Endothelial cell (in vitro differentiated cells): Measurements from ENCODE around the gene AHRR. TPM values are rescaled to one million over a fixed set of nuclear protein-coding genes. Genes with fewer than 3 reads are reported as not detected.

ENCODE experiments used
- DNase-seq: peaks from one replicate; pipeline ENCODE4 v3.0.0; 2021; ENCODE audit warnings: low spot score
- H3K27ac Mint-ChIP-seq: one replicate; pipeline ENCODE4 v1.8.0; 2021; ENCODE audit warnings: mixed read lengths, inconsistent platforms; ENCODE audit not compliant: unreplicated experiment
- H3K27me3 Mint-ChIP-seq: one replicate; pipeline ENCODE4 v1.8.0; 2021; ENCODE audit warnings: mild to moderate bottlenecking, moderate library complexity, mixed read lengths, inconsistent platforms; ENCODE audit not compliant: unreplicated experiment
- H3K36me3 Mint-ChIP-seq: one replicate; pipeline ENCODE4 v1.8.0; 2021; ENCODE audit warnings: mild to moderate bottlenecking, low read depth, mixed read lengths, inconsistent platforms; ENCODE audit not compliant: unreplicated experiment
- H3K4me1 Mint-ChIP-seq: one replicate; pipeline ENCODE4 v1.8.0; 2021; ENCODE audit warnings: mild to moderate bottlenecking, mixed read lengths, inconsistent platforms; ENCODE audit not compliant: unreplicated experiment
- H3K4me3 Mint-ChIP-seq: one replicate; pipeline ENCODE4 v1.8.0; 2021; ENCODE audit warnings: mild to moderate bottlenecking, mixed read lengths, inconsistent platforms; ENCODE audit not compliant: unreplicated experiment
- H3K9me3 Mint-ChIP-seq: one replicate; pipeline ENCODE4 v1.8.0; 2021; ENCODE audit warnings: mixed read lengths, inconsistent platforms; ENCODE audit not compliant: unreplicated experiment
- CTCF ChIP-seq: fragments of 200-600 bp; sonication (generic); IDR thresholded peaks from one replicate; pipeline ENCODE4 v1.5.0; 2021; ENCODE audit warnings: antibody characterized with exemption; ENCODE audit not compliant: unreplicated experiment
- total RNA-seq: library from RNA; stranded (reverse); fragmentation: NEBNext Ultra II Directional; extraction: Animal tissue kit (Norgen Biotek cat#: 25700); gene quantifications from one replicate; pipeline ENCODE4 v1.2.1, GENCODE V29; 2021; ENCODE audit not compliant: unreplicated experiment

The AHRR gene
- total RNA-seq, 1 donor from 2014 or later: 8.7 TPM

- H3K36me3 Mint-ChIP-seq: peaks cover 15% of the 10 kb centered on the region
- DNase-seq: no peak
- H3K27ac Mint-ChIP-seq: no peak overlapping the region
- no peaks in the 10 kb centered on the region for H3K9me3 Mint-ChIP-seq
- no peak for TF ChIP-seq CTCF
- peaks cover 14% of the 10 kb centered on the region for H3K27me3 Mint-ChIP-seq
- H3K4me1 Mint-ChIP-seq: peaks cover 26% of the 10 kb centered on the region
- no peak overlapping the region for H3K4me3 Mint-ChIP-seq
These were observed 67.8 kb downstream of the AHRR start for GRCh38 chr5:389197-389821.

GRCh38 chr5:389891-390622 is 68.5 kb downstream of the AHRR start:
- peak overlapping the region; percentile 6 for H3K4me3 Mint-ChIP-seq
- H3K27me3 Mint-ChIP-seq: peaks cover 14% of the 10 kb centered on the region
- H3K36me3 Mint-ChIP-seq: peaks cover 15% of the 10 kb centered on the region
- DNase-seq: no peak
- H3K27ac Mint-ChIP-seq: no peak overlapping the region
- no peak for TF ChIP-seq CTCF
- H3K9me3 Mint-ChIP-seq: no peaks in the 10 kb centered on the region
- peaks cover 26% of the 10 kb centered on the region for H3K4me1 Mint-ChIP-seq

GRCh38 chr5:390623-391491 is 69.3 kb downstream of the AHRR start:
- TF ChIP-seq CTCF: no peak
- Mint-ChIP-seq H3K27me3 (peaks cover 14% of the 10 kb centered on the region), H3K9me3 (no peaks in the 10 kb centered on the region), H3K36me3 (peaks cover 15% of the 10 kb centered on the region), H3K27ac (no peak overlapping the region), H3K4me3 (no peak overlapping the region), H3K4me1 (peaks cover 26% of the 10 kb centered on the region)
- DNase-seq: no peak

- H3K4me1 Mint-ChIP-seq: peaks cover 26% of the 10 kb centered on the region
- no peak overlapping the region for H3K4me3 Mint-ChIP-seq
- peaks cover 15% of the 10 kb centered on the region for H3K36me3 Mint-ChIP-seq
- no peak for TF ChIP-seq CTCF
- peaks cover 13% of the 10 kb centered on the region for H3K27me3 Mint-ChIP-seq
- DNase-seq: no peak
- no peak overlapping the region for H3K27ac Mint-ChIP-seq
- H3K9me3 Mint-ChIP-seq: no peaks in the 10 kb centered on the region
These were observed 71.0 kb downstream of the AHRR start for GRCh38 chr5:392431-392988.
